ENCODE results near the gene SOAT2.

- no peak for TF ChIP-seq CTCF (IDR thresholded peaks at IDR 0.05; ENCODE audit: low read length)
- no peak for TF ChIP-seq EZH2 (IDR thresholded peaks at IDR 0.05; ENCODE audit: borderline replicate concordance, low read length)
Measured at GRCh38 chr12:53170876-53171724, 67.8 kb downstream of the SOAT2 start.
